ENCODE data around the gene KCND2. TPM values are rescaled to one million over a fixed set of nuclear protein-coding genes. Genes with fewer than 3 reads are reported as not detected.

The KCND2 gene
- total and polyA plus RNA-seq, 2 of the 8 experiments (the other 6 are each of a cell fraction or from before 2014, with no cell fraction given) = 4.6 to 7.7 TPM

GRCh38 chr7:120417244-120417979, 144.4 kb downstream of the KCND2 start (continued):
- TF ChIP-seq CHD7 (IDR thresholded peaks at IDR 0.05; ENCODE audit: insufficient replicate concordance, low read length) (no peak), SP1 (IDR thresholded peaks at IDR 0.05; ENCODE audit: low read depth, low read length) (no peak), CTCF (IDR thresholded peaks at IDR 0.05; ENCODE audit: control extremely low read depth in 1 of 3, insufficient read depth in 1 of 3, low read depth in 1 of 3, low read length in 3 of 3) (no peak), NRF1 (IDR thresholded peaks at IDR 0.05; ENCODE audit: low read depth, low read length) (no peak), SIRT6 (IDR thresholded peaks at IDR 0.05; ENCODE audit: low read length) (no peak), TBP (IDR thresholded peaks at IDR 0.05; ENCODE audit: low read depth, low read length) (no peak)
